HG02943 (cell line): ENCODE data around the gene NEIL3.

ENCODE experiments used
- ATAC-seq: cut with Tn5 transposase; IDR thresholded peaks from one replicate; pipeline ENCODE4 v1.9.1; 2021; ENCODE audit warnings: mild to moderate bottlenecking, low read depth, moderate library complexity; ENCODE audit not compliant: unreplicated experiment

Gene NEIL3

DNA sequence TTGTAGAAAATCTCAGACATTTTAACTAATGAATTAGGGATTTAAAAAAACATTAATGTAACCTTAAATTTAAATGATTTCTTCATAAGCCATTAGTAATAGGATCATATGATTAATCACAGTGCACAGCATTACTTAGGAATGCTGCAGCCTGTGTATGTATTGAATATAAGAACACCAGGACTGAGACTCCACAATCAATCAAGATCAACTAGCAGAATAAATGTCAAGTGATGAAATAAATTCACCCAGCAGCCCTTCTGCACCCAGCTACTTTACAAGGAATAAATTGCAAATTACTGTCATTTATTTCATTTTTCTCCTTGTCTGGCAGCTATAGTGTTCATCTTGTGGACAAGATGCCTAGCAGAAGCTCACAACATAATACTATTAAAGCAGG, 46.5 kb downstream of the NEIL3 start:
- no peak for ATAC-seq

DNA sequence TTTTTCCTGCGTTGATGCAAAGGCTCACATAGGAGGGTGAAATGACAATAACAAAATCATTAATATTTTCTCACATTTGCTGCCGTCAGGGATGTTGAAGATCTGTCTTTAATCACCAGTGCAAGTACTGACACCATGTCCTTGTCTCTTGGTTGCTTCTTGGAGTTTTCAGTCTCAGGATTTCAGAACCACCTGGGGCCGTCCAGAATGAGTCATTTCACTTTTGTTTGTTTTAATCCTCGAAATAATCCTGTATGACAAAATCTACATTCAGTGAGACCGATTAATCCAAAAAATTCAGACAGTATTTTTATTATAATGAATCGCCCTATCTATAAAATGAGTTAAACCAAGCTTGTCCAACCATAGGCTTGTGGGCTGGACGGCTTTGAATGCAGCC, 47.2 kb downstream of the NEIL3 start:
- no peak for ATAC-seq

DNA sequence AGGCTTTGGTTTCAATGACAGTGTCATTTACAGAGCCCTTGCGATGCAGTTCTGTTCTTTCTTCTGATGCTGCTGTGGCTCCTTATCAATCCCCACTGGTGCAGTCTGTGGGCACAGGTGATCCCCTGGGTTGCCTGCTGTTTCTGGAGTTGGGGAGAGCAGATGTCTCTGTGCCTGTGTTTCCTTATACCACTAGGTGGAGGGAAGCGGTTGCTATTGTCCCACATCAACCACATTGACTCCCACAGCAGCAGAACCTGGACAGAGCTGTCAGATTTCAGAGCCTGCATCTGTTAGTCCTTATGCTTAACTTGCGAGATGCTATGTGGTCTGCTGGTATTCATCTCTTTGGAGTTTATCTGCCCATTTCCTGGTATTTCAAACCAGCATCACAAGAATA, 57.7 kb downstream of the NEIL3 start:
- no peak for ATAC-seq

DNA sequence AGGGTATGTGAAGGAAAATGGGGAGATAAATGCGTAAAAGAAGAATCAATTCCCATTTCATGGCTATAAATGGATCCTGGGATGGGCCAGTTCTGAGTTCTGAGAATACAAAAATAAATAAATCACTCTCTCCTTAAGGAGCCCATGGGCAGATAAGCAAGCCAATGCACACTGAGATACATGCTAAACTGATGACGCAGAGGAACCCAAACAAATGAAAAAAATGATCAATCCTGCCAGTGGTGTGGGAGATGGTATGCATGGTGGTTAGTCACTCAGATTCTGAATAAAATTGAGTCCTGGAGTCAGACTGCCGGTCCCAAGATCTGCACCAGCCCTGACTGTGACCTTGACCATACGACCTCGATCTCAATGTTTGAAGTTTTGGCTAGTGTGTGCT, 59.7 kb downstream of the NEIL3 start:
- ATAC-seq: no peak

DNA sequence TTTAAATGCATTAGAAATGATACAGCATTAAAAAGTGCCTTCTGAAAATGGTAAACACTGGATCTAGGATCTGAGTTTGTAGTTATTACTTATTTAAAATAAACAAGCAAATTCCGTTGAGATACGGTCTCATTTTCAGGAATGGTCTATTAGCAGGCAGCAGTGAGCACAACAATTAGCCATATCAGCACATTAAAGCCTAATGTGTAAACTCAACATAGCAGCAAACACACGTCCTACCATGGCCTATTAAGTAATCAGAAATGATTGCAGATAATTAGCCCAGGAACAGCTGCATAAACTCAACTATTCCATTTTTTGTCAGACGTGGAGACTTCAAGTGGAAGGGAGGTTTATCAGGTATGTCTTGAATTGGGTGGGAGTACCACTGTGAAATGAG, 61.8 kb downstream of the NEIL3 start:
- no peak for ATAC-seq

DNA sequence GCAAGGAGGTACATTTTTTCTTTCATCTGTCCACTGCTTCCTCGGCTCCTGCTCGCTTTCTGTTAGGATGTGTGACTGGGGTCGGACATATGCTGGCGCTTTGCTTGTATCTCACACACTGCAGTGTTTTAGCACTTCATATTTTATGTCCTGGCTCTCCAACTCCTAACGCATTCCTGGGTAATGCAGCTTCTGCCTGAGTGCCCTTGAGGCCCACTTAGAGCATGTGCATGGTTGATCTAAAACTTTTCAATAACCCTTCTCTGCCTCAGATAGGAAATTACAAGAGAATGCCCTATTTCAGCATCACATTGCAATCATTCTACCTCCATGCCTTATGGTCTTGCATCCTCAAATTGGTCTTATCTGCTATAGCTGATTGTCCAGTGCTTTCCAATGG, 65.3 kb downstream of the NEIL3 start:
- no peak for ATAC-seq

DNA sequence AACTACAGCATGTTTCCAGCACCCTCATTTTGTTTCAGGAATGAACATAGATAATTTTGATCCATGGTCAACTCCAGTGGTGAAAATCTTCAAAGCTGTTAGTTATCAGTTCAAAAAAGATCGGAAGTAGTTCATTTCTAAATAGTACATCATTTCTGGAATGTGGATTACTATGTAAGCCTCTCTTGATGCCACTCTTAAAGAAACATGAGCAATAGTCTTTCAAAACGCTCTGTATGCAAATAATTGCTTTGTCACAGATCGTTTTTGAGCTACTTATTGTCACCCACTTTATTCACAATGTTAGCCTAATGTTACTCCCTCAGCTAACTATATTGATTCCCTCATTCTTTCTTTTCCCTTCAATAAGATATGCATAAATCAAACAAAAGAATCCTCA, 65.7 kb downstream of the NEIL3 start:
- ATAC-seq: no peak

DNA sequence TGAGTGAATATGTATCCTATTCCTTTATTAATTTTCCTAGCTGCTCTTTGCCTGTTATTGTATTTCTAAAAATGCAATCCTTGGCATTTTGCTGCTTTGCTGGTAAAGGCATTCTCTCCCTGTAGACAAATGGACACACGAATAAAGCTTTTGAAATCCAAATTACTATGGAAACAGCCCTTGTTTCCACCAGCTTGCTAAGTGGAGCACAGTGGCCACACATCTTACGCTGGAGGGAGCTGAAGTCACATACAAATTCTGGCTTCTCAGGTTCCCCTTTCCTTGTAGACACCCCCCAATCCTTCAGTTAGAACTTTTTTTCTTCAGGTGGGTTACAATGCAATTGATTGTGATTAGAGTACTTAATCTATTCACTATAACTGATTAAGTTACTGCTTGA, 66.3 kb downstream of the NEIL3 start:
- ATAC-seq: no peak

DNA sequence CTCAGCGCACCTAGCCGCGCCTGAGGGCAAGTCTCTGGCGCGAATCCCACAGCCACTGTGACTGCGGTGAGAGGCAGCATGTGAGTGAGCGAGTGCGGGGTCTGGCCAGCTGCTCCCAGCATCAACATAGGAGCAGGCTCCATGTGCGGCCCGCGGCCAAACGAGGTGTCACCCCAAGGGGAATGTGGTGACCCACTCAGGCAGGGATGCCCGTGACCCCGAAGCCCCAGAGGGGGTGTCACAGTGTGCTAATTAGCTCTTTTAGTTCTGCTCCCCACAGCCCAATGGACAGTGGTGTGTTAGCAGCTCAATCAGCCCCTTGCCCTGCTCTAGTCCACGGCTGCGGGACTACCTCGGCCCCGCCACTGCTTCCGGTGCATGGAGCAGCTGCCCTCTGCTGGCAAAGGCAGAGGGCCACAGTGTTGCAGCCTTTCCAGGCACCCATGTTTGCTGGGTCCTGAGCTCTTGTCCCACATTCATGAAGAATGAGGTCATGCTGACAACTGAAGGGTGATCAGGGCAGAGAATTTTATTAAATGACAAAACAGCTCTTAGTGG, 71.1 kb downstream of the NEIL3 start:
- no peak for ATAC-seq

DNA sequence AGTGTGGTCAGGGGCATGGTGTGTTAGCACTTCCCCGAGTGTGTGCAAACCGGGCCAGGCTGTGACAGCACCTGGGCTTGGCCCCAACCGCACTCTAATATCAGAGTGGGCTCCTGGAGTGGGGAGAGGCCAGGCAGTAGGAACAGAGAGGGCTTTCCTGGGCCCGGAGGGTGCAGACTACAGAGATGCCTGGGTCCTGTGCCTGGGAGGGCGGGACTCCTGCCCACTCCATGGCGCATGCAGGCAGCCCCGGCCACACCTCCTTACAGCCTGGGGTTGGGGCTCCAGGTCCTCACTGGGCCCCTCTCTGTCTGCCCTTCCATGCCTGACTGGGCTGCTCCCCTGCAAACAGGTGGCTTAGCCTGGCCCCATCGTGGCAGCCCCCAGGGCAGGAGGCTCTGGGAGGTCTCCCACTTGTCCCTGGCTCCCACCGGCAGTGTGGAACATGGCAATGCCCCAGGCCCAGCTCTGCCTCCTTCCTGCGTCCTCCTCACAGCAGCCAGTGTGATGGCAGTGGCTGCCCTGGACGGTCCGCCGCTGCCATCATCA, 72.2 kb downstream of the NEIL3 start:
- ATAC-seq: no peak

DNA sequence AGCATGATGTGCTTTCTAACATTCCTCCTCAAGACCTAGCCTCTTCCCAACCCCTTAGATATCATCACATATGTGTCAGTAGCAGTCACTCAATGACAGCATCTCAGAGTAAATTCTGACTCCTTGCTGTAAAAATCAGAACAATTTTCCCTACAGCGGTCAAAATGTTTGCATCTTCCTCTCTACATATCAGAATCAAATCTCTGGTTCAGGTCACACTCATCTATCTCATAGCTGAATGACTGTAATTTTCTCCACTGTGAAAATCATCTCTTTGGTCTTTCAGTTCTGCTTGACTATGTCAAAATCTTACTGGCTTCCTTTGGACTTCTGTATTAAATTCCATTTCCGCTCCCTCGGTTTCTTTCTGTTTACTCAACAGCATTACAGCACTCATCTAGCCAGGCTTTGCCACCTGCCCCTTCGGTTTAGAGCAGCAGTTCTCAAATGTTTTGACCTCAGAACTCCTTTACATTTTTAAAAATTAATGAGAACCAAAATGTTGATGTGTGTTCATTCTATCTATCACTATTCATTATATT, 75.3 kb downstream of the NEIL3 start:
- no peak for ATAC-seq

DNA sequence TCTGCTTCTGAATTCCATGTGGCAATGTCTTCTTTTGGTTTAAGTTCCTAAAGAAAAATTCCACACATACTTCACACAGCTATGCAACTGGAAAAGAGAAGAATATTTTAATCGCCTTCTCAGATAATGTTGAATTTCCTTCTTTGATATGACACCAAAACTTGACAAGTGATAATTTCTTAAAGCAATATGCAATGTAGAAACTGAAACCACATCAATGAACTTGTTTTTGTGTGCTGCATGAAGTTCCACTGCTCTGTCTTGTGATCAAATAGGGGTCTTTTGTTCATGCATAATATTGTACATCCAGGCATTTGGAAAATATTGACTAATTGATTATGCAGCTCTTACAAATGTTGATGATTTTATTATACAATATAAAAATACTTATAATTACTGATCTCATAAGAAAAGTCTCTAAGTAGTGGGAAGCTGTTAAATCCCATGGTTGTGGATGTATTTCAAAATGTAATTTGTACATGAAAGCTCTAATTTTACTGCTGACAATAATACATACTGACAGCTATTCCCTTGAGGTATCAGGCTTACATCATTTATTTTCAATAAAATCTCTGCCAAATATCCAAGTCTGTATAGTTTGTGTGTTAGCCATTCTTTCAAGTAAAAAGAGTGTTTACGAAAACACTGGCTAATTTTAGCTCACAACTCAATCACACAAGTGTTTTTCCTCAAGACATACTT, 76.1 kb downstream of the NEIL3 start:
- no peak for ATAC-seq

DNA sequence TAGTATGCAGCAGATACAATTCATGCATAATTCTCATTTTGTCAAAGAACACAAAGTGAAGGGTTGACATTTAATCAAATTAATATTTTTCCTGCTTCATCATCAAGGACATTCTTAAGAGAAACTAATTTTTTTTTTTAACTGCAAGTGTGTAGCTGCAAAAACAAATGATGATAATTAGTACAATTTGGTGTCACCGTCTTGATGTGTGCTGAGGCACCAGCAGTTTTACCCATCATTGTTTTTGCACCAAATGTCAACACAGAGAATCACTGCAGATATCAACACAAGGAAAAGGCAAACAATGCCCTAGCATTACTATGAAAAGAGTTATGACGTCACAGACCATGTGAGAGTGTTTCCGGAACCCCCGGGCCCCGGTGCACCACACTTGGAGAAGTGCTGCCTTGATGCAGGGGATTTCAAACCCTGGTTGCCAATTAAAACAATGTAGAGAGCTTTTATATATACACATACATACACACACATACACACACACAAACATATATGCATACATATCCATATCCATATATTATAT, 76.7 kb downstream of the NEIL3 start:
- no peak for ATAC-seq

DNA sequence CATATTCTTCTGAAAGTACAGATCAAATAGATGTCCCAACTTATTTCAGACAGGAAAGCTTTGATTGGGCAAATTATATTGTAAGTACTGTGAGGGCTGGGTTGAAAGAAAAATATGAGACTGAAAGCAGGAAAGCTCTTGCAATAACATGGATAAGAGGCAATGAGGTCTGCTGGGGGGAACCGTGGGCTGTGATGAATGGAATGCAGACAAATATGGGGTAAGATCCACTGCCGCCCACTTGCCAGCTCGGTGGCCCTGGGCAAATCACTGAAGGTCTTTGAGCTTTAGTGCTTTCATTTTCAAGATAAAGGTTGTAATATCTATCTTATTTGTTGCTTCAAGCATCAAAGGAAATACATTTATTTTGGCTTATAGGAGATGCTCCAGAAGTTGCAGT, 81.6 kb downstream of the NEIL3 start:
- ATAC-seq: no peak

DNA sequence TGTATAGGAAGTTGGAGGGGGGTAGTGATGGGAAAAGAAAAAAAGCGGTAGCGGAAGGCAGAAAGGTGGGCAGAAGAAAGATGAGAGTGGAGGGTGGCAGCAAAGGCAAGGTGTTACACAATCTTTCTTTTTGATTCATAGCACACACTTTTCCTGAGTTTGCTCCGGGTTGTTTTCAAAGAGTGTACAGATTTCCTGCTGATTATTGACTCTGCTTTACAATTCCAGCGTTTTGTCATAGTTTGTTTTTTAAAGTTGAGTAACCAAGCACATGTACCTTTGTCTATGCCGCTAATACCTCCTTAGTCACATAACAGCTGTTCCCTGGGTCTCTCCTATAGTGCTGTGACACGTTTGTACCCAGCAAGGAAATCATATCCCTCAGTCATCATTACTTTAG, 82.3 kb downstream of the NEIL3 start:
- ATAC-seq: no peak

DNA sequence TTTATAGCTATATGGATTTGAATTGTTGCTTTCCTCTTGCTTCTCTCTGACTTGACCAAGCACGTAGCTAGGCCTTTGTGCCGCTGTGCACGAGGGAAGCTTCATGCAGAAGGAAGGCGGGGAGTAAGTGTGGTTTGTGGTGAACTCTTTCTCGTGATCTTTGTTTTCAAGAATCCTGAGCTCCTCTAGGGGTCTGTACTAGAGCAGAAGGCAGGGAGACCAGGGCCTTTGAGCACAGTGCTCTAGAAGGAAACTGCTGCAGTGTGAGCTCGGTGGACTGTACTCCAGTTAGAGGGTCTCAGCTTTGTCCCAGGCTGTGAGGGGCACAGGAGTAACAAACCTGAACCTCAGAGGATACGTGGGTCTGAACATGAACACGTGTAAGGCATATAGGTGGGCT, 83.6 kb downstream of the NEIL3 start:
- ATAC-seq: no peak

DNA sequence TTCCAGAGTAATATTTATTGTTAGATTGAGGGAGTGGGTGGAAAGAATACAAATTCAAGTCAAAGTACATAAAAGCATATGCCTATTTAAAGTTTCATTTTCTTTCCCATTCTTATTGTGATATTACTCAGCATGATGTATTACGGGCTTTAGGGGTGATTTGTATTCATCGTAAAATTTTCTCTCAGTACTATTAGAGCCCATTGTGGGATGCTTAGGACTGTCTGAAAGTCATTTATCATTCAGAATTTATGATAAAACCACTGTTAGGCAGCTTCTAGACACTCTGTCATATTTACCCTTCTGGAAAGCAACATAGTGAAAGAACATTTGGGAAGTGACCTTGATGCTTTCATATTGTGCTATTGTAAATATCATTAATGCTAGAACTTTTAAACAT, 86.7 kb downstream of the NEIL3 start:
- no peak for ATAC-seq

DNA sequence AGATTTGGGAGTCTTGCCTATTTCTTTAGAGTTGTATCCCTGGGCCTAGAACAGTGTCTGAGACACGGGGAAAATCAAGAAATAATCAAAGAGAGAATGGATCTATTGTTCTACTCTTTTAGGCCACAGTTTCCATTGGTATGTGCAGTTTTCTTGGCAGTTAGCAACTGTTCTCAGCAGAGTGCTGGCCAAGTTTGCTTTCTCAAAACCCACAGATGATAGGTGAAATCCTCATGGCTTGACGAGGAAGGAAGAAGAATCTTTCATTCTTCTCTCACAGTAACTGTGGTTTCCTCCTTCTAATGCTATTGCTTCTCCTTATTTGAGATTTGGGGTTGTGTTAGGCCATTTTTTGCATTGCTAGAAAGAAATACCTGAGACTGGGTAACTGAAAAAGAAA, 90.4 kb downstream of the NEIL3 start:
- ATAC-seq: no peak

DNA sequence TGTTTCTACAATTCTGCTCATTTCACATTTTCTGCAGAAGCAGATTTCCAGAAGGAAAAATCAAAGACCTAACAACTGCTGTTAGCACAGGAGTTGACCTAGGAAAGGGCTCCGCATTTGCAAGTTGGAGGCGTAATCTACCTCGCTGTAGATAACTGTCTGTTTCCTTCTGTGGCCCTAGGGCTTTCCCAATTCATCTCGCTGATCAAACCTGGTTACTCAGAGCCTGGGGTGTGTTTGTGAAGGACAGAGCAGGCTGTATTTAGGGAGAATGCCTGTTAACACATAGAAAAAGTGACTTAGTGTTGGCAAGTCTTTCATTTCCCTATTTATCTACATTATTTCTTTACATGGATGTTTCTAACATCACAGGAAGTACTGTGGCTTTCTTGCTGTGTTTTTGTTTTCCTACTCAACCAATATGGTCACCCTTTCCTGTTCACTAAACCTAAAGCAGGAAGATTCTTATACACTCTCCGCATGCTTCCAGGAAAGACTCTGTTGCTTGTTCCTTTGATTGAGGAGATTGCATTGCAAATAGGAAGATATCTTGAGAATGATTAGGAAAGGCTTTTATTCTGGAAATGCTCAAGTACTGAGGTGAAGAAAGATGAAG, 92.1 kb downstream of the NEIL3 start:
- no peak for ATAC-seq

DNA sequence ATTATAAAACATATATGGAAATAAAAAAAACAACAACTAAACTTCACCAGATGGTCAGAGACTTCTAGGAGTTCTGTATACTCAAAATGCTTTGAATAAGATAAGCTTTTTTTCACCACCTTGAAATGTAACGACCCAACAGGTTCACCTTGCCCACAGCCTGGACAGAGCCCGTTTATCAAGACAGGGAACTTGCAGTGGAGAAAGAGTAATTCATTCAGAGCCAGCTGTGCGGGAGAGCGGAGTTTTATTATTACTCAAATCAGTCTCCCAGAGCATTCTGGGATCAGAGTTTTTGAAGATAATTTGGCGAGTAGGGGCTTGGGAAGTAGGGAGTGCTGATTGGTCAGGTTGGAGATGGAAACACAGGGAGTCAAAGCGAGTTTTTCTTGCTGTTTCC, 94.1 kb downstream of the NEIL3 start:
- ATAC-seq: no peak

DNA sequence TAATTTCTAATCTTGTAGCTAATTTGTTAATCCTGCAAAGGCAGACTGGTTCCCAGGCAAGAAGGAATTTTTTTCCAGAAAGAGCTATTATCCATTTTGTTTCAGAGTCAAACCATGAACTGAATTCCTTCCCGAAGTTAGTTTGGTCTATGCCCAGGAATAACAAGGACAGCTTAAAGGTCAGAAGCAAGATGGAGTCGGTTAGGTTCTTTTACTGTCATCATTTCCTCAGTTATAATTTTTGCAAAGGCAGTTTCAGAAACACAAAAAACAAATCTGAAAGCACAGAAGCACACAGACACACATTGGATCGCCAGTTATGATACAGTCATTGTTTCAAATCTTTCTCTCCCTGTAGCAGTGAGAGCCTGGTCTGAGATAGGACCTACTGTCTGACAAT, 94.7 kb downstream of the NEIL3 start:
- no peak for ATAC-seq

DNA sequence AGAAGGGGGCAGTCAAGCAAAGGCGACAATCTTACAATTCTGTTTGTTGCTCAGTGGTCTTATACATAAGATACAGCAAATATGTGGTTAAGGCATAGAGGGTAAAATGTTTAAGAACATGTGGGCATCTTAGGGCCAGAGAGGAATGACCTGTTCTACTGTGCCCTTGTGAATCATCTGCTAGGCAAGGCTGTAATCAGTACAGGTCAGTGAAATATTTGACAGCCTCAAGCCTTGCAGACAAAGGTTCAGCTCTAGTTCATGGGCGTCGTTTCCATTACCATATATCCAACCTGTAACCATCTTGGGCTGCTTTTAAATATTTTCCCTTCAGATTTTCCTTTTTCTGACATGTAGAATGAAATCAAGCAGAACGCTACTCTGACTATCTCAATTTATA, 95.3 kb downstream of the NEIL3 start:
- no peak for ATAC-seq
